COLO829 (cell line): Measurements from ENCODE around the gene DNAH1.

Experiments used
- DNase-seq: peaks from one replicate; pipeline ENCODE4 v3.0.0; 2012; ENCODE audit warnings: low spot score

DNAH1 gene

DNA sequence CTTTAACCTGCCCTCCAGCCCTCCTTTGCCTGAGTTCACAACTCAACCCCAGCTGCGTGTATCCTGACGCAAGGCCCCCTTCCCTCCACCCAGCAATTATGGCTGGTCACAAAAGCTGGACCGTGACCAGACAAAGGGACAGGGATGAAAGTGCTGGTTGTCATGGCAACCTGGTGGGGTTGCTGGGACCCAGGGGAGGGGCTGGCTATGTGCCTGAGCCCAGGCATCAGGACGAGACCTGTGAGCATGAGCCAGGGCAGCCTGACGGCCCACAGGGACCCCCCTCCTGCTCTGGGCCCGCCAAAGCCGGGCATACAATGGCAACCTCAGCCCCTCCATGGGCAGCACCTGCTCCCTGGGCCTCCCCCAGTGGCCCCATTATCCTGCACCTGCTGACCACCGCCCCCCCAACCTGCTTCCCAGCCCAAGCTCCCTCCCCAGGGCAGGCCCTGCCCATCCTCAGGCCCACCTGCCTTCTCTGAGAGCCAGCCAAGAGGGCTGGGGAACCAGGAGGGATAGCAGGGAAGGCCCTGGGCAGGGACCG, 4.5 kb upstream of the DNAH1 start:
- no peak for DNase-seq

DNA sequence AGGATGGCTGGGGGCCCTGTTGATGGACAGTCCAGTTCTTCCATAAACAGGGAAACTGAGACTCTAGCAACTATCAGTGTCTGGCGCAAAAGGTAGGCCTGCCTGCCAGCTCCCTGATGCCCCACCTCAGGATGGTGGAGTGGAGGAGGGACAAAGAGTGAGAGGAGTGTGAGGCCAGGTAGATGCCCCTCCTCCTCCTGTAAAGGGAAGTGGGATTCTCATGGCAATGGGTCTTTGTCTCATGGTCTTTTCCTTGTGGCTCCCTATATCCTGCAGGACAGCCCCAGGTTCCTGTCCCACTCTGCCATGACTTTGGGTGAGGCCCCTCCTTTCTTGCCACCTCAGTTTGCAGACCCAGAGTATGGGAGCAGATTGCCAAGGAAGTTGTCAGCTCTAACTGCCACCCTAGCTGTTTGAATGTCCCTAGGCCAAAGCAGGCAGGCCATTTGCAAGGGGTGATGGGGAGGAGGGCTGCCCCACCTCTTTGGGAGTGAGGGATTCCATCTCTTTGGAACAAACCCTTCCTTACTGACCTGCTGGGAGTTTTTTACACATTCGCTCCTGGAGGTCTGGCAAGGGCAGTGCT, 2.8 kb upstream of the DNAH1 start:
- DNase-seq = no peak

DNA sequence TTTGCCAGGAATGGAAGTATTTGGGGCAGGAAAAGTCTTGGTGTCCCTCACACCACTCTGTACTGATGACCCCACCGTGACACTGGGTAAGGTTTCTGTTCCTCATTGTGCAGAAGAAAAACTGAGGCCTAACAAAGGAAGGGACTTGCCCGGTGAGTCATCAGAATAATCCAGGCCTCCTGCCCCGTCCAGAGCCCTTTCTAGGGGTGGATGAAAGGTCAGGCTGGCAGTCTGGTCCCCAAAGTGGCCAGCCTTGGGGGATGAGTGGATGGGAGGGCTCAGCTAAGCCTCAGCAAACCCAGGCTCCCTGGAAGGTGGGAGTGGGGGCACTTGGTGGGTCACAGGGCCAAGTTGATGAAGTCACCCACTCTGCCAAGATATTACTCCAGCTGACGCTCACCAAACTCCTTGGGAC, 2.3 kb upstream of the DNAH1 start:
- DNase-seq = peak; percentile 61

DNA sequence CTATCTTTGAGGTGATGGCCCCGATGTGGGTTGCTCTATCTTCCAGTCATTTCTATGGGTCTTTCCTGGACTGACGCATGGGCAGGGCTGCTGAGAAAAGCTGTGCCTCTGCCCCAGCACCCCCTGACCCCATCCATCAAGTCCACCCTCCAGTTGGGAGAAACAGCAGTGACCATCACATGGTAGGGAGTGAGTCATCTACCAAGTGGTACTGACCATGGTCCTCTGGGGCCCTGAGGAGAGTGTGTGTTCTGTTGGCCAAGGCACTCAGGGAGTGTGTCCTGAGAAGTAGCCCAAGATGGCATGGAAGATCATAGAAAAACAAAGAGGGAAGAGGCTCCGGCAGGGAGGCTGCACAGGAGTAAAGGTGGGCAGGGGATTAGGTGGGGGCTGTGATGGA, 1.6 kb upstream of the DNAH1 start:
- DNase-seq = no peak

DNA sequence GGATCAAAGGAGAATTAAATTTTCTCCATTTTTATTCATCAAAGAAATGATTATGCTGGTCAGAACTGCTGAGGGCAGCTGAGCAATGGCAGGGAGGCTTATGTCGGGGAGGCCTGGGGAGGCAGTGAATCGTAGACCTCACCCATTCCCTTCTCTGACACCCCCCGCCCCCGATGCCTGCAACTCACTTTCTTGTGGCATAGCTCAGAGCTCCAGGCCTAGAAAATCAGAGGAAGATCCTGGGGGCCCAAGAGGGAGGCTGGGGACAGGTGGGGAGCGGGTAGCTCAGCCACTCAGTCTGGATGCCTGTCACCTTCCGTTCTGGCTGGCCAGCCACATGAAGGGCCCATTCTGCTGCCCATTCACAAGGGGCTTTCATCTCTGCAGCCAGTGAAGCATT, 1.1 kb upstream of the DNAH1 start:
- no peak for DNase-seq

DNA sequence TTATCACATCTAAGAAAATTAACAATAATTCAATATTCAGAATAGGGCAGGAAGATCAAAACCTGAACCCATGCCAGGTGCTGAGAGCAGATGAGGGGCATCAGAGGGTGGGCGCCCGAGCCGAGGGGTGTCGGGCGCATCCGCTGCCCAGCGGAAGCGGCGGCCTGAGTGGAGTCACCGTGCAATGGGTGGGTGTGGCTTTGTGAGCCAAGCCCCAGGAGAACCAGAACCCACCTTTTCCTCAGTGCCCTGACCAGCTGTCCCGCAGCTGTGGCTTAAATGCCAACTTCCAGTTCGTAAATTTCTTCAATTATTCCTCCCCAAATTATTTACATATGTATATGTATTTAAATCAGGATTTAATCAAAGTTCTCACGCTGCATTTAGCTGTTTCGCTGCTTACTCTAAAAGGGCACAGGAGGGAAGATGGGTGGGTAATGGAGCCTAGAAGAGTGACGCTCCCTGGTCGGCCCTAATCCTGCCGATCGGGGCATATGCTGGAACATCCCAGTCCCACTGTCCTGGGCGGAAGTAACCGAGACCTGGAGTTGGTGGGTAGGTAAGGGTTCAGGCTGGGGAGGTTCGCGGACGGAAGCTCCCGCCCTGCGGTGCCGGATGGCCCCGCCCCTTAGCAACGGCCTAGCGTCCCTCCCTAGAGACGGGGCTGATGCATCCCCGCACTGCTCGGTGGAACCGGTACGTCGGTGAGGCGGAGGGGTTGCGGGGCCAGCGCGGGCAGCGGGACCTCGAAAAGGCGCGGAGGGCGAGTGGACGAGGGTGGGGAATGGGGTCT, 1.3 kb downstream of the DNAH1 start:
- no peak for DNase-seq

DNA sequence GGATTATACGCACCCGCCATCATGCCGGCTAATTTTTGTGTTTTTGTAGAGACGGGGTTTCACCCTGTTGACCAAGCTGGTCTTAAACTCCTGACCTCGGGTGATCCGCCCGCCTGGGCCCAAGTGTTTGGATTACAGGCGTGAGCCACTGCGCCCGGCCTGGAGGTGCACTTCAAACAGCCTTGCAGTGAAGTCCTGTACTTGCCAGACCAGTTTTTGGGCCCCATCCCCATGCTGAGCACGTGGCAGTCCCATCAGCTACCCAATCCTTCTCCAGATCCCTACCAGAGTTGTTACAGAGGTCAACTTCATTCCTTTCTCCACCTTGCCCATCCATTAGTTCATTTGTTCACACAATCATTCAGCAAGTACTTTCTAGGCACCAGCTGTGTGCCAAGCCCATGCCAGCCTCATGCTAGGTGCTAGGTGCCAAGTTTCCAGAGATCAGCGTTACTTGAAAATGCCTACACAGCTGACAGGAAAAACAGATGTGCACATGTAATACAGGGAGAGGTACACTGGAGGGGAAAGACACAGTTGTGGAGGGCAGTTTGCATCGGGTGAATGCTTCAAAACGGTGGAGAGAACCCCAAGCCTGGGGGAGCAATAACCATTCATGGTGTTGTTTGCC, 2.2 kb downstream of the DNAH1 start:
- no peak for DNase-seq

DNA sequence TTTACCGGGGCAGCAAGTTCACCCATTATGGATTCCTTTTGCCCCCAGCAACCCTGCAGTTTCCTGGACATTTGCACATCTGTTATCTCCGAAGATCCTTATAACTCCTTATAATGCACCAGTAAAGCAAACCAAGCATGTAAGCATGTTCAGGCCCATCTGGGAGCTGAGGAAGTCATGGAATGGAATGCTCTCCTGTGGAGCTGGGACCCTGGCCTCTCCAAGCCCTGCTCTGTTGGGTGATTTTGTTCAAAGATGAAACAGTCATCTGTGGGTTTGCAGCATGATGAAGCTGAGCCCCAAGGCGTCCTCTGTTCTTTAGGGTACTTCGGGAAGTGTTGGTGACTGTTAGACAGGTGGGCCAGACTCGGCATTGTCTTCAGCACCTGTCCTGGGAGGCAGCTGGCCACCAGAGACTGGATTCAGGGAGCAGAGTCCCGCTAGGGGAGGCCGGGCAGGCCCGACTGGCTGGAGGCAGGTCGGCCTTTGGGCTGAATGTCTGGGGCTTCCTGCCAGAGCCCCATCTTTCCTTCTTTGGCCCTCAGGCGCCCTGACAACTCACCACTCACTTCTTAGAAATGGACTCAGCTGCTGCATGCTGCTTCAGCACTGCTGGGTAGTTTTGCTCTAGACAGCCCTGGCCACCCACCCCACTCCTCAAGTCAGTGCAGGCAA, 3.9 kb downstream of the DNAH1 start:
- DNase-seq = no peak

DNA sequence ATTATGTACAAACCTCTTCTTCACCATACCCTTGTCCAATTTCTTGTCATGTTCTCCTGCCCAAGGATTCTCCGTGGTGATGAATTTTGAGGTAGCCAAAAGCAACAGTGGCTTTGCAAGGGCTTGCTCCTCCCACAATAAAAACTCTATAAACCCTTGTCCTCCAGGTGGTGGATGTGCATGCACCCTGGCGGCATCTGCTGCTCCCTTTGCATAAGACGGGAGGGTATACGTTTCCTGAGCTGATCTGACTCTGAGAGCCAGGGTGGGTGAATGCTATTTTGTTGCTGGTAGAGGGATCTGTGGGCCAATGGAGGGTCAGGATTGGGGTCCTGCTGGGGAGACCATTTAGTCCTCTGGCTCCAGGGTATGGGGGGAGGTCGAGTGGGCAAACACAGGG, 5.4 kb downstream of the DNAH1 start:
- no peak for DNase-seq

DNA sequence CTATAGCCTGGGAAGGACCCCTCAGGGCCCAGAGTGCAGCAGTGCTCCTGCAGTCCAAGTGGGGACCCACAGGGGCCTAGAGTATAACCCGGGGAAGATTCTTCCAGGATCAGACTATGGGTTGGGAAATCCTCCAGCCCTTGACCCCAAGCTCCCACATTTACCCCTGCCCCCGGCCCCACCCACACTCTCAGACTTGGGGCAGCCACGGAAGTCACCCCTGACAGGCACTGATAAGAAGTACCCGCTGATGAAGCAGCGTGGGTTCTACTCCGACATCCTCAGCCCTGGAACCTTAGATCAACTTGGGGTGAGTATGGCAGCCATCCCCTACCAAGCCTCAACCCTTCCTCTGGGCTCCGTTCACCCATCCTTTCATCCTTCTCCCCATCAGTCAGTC, 6.3 kb downstream of the DNAH1 start:
- no peak for DNase-seq

DNA sequence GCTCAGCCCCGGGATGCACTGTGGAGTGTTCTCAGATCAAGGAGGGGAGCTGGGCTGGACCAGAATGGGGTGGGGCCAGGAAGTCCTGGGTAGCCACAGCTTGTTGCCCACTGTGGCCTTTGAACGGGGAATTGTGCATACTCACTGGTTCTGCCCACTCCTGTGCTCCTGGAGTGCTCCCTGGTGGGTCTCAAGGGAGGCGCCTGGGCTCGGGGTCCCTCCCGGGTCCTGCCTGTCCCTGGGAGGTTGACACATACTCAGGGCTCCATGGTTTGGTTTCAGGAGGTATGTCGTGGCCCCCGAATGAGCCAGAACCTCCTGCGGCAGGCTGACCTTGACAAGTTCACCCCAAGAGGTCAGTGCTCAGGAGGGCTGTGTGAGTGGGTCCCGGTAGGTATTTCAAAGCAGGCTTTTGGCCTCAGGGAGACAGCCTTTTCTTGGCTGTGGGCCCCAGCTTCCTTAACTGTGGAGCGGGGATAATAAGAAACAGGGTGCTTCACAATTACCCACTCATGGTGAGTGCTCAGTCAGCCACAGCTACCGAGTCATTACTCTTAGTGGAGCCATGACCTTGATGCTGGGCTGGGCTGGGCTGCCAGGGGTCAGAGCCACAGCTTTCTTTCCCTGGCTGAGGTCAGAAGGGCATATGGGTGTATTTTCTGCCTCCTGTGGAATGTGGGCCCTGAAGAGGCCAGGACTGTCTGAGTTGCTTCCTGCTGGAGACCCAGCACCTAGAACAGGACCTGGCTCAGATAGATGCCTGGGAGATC, 7.6 kb downstream of the DNAH1 start:
- no peak for DNase-seq

DNA sequence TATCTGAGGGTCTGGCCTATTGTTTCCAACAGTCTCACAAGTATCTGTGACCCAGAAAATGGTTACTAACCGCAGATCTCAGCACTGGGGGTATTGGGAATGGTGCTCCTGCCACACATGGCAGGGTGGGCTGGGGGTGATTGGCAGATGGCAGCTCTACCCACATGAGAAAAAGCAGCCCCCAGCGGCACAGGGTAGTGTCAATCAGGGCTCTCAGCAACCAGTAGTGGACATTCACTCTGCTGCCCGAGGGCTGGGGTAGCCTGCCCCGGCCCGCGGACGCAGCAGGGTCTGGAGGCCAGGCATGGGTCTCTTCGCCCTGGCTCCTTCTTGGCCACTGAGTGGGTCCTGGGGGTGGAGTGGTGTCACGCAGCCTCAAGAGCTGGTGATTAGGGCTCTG, 8.6 kb downstream of the DNAH1 start:
- DNase-seq = no peak

DNA sequence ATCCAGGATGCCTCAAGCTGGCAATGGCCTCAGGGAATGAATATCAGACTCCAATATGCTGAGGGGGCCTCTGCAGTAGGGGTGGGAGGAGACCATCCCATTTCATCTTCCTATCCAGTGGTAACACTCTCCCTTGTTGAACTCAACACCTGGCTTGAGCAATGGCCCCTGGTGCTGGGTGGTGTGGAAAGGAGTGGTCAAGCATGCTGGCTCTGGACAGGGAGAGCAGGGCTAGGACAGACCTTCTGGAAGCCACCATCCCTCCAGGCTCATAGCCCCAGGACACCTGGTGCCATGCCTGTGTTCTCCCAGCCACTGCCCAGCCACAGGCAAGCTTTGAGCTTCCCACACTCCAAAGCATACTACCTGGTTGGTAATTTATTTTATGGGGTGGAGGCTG, 9.6 kb downstream of the DNAH1 start:
- DNase-seq = no peak

DNA sequence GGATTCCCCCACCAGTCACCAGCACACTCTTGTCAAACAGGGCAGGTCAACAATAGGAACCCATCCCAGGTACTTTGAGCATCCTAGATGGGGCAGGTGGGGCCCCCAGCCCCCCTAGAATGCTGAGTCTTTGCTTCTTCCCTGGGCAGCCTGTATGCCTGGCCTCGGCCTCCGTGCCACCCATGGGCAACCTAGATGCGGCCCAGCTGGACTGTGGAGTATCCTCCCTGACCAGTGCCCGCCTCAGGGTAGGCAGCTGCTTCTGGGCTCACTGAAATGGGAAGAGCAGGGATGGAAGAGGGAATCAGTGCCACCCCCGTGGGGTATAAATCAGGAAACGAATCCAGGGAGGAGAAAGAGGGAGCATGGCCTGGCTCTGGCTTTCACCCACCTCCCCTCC, 10.9 kb downstream of the DNAH1 start:
- DNase-seq = no peak

DNA sequence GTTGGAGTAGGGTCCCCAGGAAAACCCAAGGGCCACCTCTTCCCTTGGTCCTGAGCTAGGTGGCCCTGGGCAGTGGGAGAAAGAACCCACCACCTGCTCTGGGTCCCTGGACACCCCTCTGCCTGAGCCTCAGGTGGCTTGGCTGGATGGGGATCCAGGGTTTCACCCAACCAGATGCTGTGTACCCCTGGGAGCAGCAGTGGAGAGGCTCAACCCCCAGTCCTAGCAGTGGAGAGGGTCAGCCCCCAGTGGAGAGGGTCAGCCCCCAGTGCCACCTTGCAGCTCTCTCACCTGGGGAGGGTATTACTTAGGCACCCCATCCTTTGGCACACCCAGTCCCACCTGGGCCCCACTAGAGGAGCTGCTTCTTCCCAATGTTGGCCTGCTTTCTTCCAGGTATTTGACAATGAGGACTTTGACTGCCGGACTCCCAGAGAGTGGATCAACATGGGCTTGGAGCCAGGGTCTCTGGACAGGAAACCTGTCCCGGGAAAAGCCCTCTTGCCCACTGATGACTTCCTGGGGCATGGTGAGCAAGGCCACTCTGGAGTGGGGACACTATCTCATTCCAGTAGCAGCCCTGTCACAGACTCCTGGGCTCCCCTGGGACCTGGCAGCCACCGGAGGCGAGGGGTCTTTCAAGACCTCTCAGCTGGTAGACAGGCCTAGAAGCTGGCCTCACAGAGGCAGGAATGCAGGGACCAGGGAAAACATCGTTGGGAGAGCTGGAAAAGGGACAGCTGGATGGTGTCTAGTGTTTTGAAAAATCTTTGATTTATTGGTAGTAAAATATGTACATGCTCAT, 11.6 kb downstream of the DNAH1 start:
- DNase-seq = no peak

DNA sequence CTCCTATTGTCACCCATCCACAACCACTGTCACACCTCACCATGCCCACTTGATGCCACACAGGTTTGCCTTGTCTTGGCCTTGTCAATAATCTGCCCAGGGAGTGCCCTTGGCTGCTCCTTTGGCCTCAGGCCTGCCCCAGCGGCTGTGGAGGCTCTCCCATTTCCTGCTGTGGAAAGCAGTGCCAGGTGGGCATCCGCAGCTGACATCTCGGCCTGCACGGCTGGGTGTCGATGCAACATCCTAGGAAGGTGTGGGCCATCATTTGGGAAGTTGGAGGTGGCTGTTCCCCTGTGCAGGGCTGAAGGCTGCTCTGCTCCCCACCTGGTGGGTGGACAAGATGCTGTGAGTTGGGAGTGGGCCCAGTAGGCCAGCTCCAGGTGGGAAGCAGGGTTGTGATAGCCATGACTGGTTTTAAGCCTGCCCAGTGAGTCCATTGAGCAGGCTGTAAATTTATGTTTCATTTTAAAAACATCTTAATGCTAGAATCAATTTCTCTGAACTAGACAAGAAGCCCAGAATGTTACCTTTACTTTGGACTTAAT, 12.5 kb downstream of the DNAH1 start:
- DNase-seq = no peak

DNA sequence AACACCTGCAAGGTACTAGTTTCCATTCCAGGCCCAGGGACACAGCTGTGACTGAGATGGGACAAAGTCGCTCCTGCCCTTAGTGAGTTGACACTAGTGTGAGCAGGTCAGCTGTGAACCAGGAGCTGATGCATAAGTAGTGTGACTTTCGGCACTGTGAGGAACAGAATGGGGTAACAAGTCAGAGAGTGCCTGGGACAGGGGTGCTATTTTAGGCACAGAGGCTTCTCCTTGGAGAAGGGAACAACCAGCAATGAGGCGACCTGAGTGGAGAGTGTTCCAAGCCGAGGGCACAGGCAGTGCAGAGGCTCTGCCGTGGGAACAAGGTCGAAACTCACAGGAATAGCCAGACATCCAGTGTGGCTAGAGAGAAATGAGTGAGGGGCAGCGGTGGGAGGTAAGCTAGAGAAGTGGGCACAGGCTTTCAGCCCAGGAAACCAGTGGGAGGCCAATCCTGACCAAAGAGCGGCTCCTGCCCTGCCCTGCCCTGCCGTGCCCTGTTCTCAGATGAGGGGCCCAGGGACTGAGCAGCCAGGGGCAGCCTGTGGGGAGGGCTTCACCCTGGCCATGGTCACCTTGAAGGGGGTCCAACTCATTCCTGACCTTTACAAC, 14.2 kb downstream of the DNAH1 start:
- DNase-seq = no peak

DNA sequence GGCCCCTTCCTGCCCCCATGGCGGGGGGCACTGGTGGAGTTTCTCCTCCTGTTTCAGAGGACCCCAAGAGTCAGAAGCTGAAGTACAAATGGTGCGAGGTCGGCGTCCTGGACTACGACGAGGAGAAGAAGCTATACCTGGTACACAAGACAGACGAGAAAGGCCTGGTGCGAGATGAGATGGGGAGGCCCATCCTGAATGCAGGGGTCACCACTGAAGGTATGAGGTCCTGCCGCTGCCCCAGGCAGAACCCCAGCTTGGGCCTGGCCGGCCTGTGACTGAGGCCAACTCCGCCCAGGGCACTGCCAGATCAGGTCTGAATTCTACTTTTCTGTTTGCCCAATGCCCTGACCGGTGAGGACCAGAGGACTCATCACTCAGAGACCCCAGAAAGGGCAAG, 15.0 kb downstream of the DNAH1 start:
- no peak for DNase-seq

DNA sequence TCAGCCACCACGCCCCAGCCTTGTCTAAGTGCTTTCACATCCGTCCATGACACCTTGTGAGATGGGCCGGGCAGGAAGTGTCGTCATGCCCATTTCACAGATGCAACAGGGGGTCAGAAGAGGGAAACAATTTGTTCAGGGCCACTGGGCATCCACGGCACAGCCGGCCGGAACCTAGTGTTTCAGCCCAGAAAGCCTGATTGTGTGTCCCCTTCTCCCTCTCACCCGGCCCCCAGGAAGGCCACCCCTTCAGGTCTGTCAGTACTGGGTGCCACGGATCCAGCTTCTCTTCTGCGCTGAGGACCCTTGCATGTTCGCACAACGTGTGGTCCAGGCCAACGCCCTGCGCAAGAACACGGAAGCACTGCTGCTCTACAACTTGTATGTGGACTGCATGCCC, 15.8 kb downstream of the DNAH1 start:
- no peak for DNase-seq

DNA sequence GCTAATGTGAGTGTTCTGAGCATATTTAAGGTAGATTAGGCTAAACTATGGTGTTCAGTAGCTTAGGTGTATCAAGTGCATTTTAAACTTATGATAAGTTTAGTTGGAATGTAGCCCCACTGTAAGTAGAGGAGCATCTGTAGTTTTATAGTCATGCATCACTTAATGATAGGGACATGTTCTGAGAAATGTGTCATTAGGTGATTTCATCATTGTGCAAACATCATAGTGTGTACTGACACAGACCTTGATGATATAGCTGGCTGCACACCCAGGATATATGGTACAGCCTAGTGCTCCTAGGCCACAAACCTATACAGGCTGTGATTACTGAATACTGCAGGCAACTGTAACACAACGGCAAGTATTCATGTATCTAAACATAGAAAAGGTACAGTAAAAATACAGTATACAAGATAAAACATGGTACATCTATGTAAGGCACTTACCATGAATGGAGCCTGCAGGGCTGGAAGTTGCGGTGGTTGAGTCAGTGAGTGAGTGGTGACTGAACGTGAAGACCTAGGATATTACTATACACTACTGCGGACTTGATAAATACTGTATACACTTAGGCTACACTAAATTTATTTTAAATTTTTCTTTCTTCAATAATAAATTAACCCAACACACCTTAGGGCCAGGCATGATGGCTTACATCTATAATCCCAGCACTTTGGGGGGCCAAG, 17.9 kb downstream of the DNAH1 start:
- no peak for DNase-seq
